GM12891 (cell line): Measurements from ENCODE around the gene THAP7. TPM values are rescaled to one million over a fixed set of nuclear protein-coding genes. Genes with fewer than 3 reads are reported as not detected.
"Not testable (repeated sequence)": the region's sequence is repeated elsewhere in the genome, so short reads cannot be mapped to it uniquely, and the experiment has no call there.

Experiments used
- DNase-seq: peaks from one replicate; pipeline ENCODE4 v3.0.0; 2011; ENCODE audit warnings: low spot score; ENCODE audit not compliant: insufficient read length
- FAIRE-seq: peaks from 2 replicates; lab custom pipeline; 2011; peaks lifted over from hg19 to GRCh38; lab: Jason Lieb, UNC
- PAX5 ChIP-seq: IDR thresholded peaks from 2 replicates; pipeline ENCODE4 v1.6.1; 2011; ENCODE audit warnings: low read length, moderate library complexity, mild to moderate bottlenecking; ENCODE audit not compliant: insufficient read depth, severe bottlenecking
- POLR2A ChIP-seq: IDR thresholded peaks from 2 replicates; pipeline ENCODE4 v1.6.1; 2011; ENCODE audit warnings: low read depth, low read length, control low read depth
- POLR2AphosphoS5 ChIP-seq: IDR thresholded peaks from 2 replicates; pipeline ENCODE4 v1.6.1; 2011; ENCODE audit warnings: low read depth, low read length, control low read depth
- POU2F2 ChIP-seq: IDR thresholded peaks from 2 replicates; pipeline ENCODE4 v1.6.1; 2011; ENCODE audit warnings: low read depth, mild to moderate bottlenecking, control low read depth, low read length, moderate library complexity
- SPI1 ChIP-seq: IDR thresholded peaks from 2 replicates; pipeline ENCODE4 v1.6.1; 2011; ENCODE audit warnings: low read depth, low read length, control low read depth
- TAF1 ChIP-seq: IDR thresholded peaks from 2 replicates; pipeline ENCODE4 v1.6.1; 2011; ENCODE audit warnings: low read depth, low read length, control low read depth
- polyA plus RNA-seq: library from polyadenylated mRNA; unstranded; fragments of >200 nt; gene quantifications from one replicate; pipeline ENCODE4 v1.2.1, GENCODE V29; 2012; ENCODE audit warnings: low read depth, missing spikeins, inconsistent platforms; ENCODE audit not compliant: missing spikeins

Gene THAP7, protein sequence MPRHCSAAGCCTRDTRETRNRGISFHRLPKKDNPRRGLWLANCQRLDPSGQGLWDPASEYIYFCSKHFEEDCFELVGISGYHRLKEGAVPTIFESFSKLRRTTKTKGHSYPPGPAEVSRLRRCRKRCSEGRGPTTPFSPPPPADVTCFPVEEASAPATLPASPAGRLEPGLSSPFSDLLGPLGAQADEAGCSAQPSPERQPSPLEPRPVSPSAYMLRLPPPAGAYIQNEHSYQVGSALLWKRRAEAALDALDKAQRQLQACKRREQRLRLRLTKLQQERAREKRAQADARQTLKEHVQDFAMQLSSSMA
- 18.9 TPM for polyA plus RNA-seq

DNA sequence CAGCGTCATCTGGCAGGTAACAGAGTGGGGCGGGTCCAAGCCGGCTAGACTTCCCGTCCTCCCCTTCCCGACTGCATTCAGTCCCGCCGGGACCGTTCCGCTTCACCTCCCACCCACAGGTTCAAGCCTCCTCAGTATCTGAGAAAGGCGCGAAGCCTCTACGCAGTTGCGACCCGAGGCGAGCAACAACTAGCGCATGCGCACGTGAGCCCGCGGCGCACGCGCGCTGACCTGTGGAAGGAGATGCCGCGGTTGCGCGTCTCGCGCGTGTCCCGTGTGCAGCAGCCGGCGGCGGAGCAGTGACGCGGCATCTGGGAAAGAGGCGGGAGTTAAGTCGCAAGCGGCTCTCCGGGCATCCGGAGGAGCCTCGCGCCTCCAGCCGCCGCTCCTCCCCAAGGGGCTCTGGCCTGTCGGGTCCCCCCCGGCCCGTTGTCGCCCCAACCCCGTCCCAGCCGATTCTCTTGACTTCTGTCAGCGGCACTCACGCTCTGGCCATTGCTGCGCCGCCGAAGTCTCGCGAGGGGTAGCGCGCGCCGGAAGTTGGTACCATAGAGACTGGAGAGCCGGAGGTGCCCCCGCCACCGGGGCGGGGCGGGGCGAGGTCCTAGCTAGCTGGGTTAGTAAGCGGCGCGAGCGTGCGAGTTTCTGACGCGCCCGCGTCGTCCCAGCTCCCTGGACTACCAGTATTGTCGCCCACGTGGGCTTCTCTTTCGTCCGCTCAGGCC lies at the start of gene THAP7:
Gene THAP7, minus strand, starts transcription at position 518 of the 725 bp plus-strand sequence. Its CDS starts 207 bp downstream, at position 311.
- FAIRE-seq = peak; percentile 100
- TF ChIP-seq POLR2A (peak; percentile 75), TAF1 (peak; percentile 92), POU2F2 (no peak; the same call in 1 of the 2 replicates), SPI1 (no peak), PAX5 (peak; percentile 86), POLR2AphosphoS5 (peak; percentile 90)

DNA sequence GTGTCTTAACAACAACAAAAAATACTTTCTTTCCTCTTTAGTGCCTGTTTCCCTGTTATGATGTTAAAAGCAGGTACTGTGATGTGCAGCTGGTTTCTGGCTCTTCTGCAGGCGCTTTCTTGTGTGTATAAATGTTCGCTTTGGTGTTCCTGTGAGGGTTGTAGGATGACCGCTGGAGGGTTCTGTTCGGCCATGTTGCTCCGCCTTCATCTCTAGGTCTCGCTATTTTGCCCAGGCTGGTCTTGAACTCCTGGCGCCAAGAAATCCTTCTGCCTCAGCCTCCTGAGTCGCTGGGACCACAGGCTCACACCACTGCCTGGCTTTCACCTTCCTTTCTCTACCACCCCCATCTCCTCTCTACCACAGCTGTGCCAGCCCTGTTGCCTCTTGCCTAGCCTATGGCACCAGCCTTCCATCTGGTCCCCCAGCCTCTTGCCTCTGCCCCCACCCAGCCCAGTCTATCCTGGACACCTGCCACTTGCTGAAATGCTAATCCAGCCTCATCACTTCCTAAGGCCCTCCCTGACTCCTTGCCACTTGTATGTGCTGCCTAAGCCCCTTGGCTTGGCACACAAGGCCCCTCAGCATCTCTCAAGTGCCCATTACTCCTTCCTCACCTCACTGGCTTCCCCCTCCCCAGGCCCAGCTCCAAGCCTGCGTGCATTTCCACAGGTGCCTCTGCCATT lies 49.4 kb upstream of the THAP7 start:
- TF ChIP-seq SPI1 (no peak), PAX5 (no peak), POLR2AphosphoS5 (no peak), POLR2A (no peak), TAF1 (no peak), POU2F2 (no peak)
- peak; percentile 50 for FAIRE-seq
- DNase-seq = no peak

More for the DNA sequence above, at the start of gene THAP7:
- DNase-seq = peak; percentile 96

DNA sequence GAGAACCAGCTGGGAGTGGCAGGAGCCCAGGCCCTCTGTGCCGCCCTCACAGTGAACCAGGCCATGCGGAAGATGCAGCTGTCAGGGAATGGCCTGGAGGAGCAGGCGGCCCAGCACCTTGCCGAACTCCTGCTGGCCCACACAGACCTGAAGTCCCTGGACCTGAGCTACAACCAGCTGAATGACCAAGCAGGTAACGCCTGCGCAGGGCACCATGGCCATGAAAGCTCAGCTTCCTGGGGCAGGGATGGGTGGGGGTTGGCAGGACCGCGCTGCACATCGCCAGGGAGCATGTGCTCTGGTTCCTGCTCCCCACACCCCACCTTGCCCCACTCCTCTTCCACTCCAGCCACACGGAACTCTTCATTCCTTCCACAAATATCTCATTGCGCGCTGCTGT lies 47.0 kb upstream of the THAP7 start:
- DNase-seq, FAIRE-seq: not testable (repeated sequence)

DNA sequence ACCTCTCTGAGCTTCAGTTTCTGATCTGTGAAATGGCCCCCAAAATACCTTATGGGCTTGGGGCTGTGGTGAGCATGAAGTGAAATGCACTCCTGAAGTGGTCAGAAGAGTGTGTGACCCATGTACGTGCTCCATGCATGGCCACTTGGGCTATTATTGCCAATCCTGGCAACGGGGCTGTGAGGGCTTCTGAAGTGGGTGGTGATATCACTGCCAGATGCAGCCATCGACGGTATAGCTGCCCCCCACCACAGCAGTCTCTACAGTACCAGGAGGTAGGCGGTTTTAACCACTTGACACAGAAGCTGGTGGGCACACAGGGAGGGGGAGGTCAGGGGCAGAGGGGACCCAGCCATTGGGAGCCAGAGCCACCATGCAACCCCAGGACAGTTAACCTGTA lies 46.5 kb upstream of the THAP7 start:
- not testable (repeated sequence) for FAIRE-seq, DNase-seq

DNA sequence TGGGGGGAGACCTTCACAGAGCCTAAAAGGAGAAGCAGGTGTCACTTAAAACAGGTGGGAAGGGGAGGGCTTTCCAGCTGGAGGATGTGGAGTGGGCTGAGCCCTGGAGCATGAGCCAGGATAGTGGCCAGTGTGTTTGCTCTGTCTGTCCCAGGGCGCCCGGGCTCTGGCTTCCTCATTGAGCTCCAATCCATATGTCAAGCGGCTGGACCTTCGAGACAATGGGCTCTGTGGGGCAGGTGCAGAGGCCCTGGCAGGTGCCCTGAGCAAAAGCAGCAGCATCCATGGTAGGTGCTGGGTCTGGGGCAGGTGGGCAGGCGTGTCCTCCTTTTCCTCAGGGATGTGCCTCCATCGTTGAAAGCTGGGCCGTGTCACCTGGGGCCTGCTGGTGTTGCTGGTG lies 45.8 kb upstream of the THAP7 start:
- DNase-seq = no peak
- no peak for FAIRE-seq

DNA sequence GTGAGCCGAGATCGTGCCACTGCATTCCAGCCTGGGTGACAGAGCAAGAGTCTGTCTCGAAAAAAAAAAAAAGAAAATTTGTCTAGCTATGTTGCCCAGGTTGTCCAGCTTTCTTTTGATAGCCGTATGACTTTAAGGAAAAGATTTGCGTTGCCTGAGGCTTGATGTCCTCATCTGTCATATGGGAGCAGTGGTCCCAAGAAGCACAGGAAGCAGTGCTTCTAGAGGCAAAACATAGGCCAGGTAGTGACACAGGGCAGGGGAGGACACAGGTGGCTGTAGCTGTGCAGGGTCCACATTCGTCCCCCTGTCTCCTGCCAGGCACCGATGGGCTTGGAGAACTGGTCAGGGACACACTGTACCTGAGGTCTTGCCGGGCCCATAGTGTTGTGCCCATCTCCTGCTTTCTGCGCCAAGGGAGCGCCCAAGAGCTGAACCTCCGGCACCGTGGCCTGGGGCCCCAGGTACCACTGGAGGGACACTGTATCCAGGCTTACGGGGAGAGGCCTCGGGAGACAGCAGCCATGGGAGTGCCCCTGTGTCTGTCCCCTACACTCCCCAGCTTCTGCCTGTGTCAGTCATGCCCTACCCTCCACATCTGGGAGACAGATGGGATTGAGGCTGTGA lies 45.2 kb upstream of the THAP7 start:
- no peak for TF ChIP-seq POLR2AphosphoS5
- TF ChIP-seq TAF1 = no peak
- TF ChIP-seq POU2F2 = no peak
- no peak for TF ChIP-seq SPI1
- no peak for TF ChIP-seq POLR2A
- no peak for TF ChIP-seq PAX5
- no peak for DNase-seq
- FAIRE-seq = no peak

More for the DNA sequence above, 45.8 kb upstream of the THAP7 start:
- TF ChIP-seq SPI1 (no peak), TAF1 (no peak), PAX5 (no peak), POLR2AphosphoS5 (no peak), POU2F2 (no peak), POLR2A (no peak)

DNA sequence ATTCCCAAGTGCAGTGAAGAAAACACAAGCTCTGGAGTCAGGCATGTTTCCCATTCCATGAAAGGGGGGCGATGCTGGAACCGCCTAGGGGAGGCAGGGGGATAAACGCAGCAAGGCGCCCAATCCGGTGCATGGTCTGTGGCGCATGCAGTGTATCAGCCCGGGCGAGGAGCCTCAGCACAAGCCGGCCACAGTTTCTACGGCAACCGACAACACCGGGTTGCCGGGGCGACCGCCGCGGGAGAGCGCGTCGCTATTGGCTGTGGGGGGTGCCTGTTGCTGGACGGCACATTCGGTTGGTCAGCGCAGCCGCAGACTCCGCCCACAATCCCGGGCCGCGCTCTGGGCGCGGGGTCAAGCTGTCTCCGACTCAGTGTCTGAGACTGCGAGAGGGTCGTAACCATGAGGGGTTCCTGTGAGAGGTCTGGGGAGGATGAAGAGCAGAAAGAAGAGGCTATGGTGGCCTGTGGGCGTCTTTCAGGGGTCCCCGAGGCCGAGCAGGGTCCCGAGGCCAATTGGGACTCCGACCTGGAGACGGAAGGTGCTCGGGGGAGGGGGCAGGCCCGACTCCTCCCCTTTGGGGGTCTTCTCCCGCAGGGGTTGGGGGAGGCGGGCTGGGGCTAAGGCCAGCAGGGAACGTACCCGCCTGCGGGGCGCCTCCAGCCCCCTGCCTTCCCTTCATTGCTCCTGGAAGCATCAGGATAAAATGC lies 43.8 kb upstream of the THAP7 start, which contains the start of gene LRRC74B:
Gene LRRC74B, plus strand, starts transcription at position 362 of the 710 bp plus-strand sequence. Its CDS starts 41 bp downstream, at position 403.
- peak; percentile 98 for DNase-seq
- FAIRE-seq = peak; percentile 96
- TF ChIP-seq TAF1 (no peak), POU2F2 (no peak), SPI1 (no peak), POLR2A (no peak), POLR2AphosphoS5 (no peak), PAX5 (no peak)

DNA sequence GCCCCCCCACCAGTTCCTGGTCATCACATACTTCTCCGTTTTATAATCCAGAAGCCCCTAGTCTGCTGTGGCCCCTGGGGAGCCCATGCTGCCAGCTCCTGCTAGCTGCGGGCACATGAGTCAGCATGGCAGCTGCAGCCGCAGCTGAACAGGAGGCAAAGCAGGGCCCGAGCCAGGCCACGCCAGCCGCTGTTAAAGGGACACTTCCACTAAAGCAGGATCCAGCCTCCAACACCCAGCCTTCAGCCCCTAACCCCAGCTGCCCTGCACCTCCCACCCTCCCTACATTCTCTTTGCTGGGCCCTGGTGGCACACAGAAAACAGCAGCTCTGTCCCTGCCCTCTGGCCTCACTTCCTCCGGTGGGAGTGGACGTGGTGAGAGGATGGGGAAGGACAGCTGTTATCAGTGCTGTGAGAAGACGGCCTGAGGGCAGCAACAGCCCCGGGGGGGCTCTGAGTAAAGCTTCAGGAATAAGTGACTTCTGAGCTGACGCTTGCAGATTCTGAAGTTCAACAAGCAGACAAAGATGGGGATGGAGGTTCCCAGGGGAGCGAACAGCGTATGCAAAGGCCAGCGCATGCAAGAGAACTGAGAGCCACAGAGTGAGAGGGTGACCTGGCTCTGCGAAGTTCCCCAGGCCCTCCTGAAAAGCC lies 43.1 kb upstream of the THAP7 start:
- FAIRE-seq = no peak

More for the DNA sequence above, 43.1 kb upstream of the THAP7 start:
- DNase-seq = no peak
- TF ChIP-seq TAF1 = no peak
- TF ChIP-seq SPI1 = no peak
- no peak for TF ChIP-seq PAX5
- no peak for TF ChIP-seq POLR2AphosphoS5
- no peak for TF ChIP-seq POLR2A
- no peak for TF ChIP-seq POU2F2
